Measurements from ENCODE around the gene CCDC47. TPM values are rescaled to one million over a fixed set of nuclear protein-coding genes. Genes with fewer than 3 reads are reported as not detected.
"Not testable (repeated sequence)": the region's sequence is repeated elsewhere in the genome, so short reads cannot be mapped to it uniquely, and the experiment has no call there.

Gene CCDC47
- total and polyA plus RNA-seq, 4 donors: 33.0 to 87.2 (median 62.8) TPM

DNA sequence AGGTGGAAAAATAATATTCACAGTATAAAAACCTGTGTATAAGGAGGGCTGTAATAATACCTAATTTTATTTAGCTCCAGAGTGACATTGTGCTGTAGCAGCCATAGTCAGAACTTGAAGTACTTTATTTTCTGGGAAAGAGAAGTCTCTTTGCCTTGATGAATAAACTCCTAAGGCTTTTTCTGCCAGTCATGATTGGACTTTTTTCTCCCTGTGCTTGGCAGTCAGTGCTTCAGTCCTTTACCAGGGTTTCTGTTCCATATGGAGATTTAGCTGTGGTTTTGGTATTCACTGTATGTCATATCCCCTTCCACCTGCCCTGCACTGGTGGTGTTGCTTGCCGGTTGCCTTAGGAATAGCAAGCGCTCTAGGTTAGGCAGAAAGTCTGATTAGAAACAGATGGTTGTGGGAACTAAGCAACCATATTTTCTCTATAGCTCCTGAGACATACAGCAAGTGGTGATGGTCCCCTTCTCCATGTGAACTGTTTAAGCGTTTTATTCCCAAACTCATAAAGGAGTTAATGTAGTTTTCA is 25.2 kb upstream of the CCDC47 start:
- WGBS: 95% methylated on average over 3 of the region's 3 CpGs
- Histone ChIP-seq H3K27me3 (ENCODE audit: control insufficient read depth in 4 of 4, insufficient read depth in 4 of 4, low read length in 3 of 4) (no peaks in the 10 kb centered on the region), H3K4me1 (ENCODE audit: control insufficient read depth in 4 of 4, insufficient read depth in 4 of 4, low read length in 3 of 4) (no peaks in the 10 kb centered on the region), H3K4me3 (ENCODE audit: low read depth in 1 of 3, low read length in 3 of 3) (no peak overlapping the region), H3K36me3 (ENCODE audit: control insufficient read depth in 4 of 4, insufficient read depth in 3 of 4, low read depth in 1 of 4, low read length in 3 of 4) (peaks cover 8 to 87% (median 57%) of the 10 kb centered on the region in 4 donors), H3K9me3 (ENCODE audit: control insufficient read depth in 4 of 4, low read length in 3 of 4) (no peaks in the 10 kb centered on the region), H3K9ac (ENCODE audit: low read depth in 1 of 2, low read length in 2 of 2) (no peak overlapping the region), H3K27ac (ENCODE audit: low read depth in 1 of 2, low read length in 2 of 2) (no peak overlapping the region)
- DNase-seq (ENCODE audit: low spot score): no peak
- TF ChIP-seq SP1 (IDR thresholded peaks at IDR 0.05) (no peak), NR2F2 (IDR thresholded peaks at IDR 0.05) (no peak), CTCF (IDR thresholded peaks at IDR 0.05; ENCODE audit: low read depth, low read length, missing input control) (no peak), GABPA (IDR thresholded peaks at IDR 0.05 in 1 of 2, conservative IDR thresholded peaks at IDR 0.05 in 1 of 2) (no peak), FOXA1 (IDR thresholded peaks at IDR 0.05) (no peak), EGR1 (IDR thresholded peaks at IDR 0.05; ENCODE audit: low read depth in 2 of 2) (no peak), HNF4G (IDR thresholded peaks at IDR 0.05) (no peak), JUND (IDR thresholded peaks at IDR 0.05) (no peak), FOXA2 (IDR thresholded peaks at IDR 0.05) (no peak)
- TF ChIP-seq, protein P1, sequence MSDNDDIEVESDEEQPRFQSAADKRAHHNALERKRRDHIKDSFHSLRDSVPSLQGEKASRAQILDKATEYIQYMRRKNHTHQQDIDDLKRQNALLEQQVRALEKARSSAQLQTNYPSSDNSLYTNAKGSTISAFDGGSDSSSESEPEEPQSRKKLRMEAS (IDR thresholded peaks at IDR 0.05): no peak

DNA sequence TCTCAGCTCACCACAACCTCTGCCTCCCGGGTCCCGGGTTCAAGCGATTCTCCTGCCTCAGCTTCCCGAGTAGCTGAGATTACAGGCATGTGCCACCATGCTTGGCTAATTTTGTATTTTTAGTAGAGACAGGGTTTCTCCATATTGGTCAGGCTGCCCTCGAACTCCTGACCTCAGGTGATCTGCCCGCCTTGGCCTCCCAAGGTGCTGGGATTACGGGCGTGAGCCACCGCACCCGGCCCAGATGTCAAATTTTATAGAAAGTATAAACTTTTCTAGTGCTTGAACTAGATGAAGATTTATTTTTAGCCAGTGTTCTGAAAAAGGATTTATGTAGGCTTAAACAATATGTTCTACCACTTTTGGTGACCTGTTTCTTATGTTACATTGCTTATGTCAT is 23.0 kb upstream of the CCDC47 start:
- DNase-seq (ENCODE audit: low spot score); H3K4me3 ChIP-seq (ENCODE audit: low read depth in 1 of 3, low read length in 3 of 3); H3K27me3 ChIP-seq (ENCODE audit: control insufficient read depth in 4 of 4, insufficient read depth in 4 of 4, low read length in 3 of 4); H3K9ac ChIP-seq (ENCODE audit: low read depth in 1 of 2, low read length in 2 of 2); H3K9me3 ChIP-seq (ENCODE audit: control insufficient read depth in 4 of 4, low read length in 3 of 4); H3K27ac ChIP-seq (ENCODE audit: low read depth in 1 of 2, low read length in 2 of 2); H3K4me1 ChIP-seq (ENCODE audit: control insufficient read depth in 4 of 4, insufficient read depth in 4 of 4, low read length in 3 of 4): not testable (repeated sequence)
- WGBS: 97% methylated on average over 10 of the region's 10 CpGs
- peaks cover 5 to 90% (median 65%) of the 10 kb centered on the region in 4 donors for H3K36me3 ChIP-seq (ENCODE audit: control insufficient read depth in 4 of 4, insufficient read depth in 3 of 4, low read depth in 1 of 4, low read length in 3 of 4)

DNA sequence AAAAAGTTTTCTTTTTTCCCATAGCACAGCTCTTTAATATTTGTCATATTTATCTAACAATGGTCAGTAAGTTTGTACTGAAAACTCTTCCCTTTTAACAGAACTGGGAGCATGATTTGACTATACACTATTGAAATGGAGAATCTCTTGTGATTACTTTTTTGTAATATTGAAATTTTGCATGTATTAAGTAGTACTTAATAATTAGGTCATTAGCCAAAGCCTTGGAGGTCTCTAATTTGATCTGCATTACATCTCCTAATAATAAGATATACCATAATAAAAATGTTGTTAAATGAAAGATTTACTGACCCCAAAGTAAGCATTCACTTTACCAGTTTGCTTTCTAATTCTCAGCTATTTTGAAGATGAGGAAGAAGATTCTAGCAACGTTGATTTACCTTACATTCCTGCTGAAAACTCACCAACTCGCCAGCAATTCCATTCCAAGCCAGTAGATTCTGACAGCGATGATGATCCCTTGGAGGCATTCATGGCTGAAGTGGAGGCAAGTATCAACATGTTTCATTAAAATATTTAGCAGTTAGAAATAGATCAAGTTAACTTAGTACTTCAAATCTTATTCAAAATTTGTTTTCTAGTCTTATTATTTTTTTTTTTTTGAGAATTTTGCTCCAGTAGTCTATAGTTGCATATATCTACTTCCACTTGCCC is 18.8 kb upstream of the CCDC47 start:
- no peak for DNase-seq (ENCODE audit: low spot score)
- H3K9ac ChIP-seq (ENCODE audit: low read depth in 1 of 2, low read length in 2 of 2): no peak overlapping the region
- no peaks in the 10 kb centered on the region for H3K27me3 ChIP-seq (ENCODE audit: control insufficient read depth in 4 of 4, insufficient read depth in 4 of 4, low read length in 3 of 4)
- no peaks in the 10 kb centered on the region for H3K4me1 ChIP-seq (ENCODE audit: control insufficient read depth in 4 of 4, insufficient read depth in 4 of 4, low read length in 3 of 4)
- H3K4me3 ChIP-seq (ENCODE audit: low read depth in 1 of 3, low read length in 3 of 3): no peak overlapping the region
- WGBS: 89% methylated on average over 3 of the region's 3 CpGs
- no peak overlapping the region for H3K27ac ChIP-seq (ENCODE audit: low read depth in 1 of 2, low read length in 2 of 2)
- peaks cover 9 to 70% (median 58%) of the 10 kb centered on the region in 4 donors for H3K36me3 ChIP-seq (ENCODE audit: control insufficient read depth in 4 of 4, insufficient read depth in 3 of 4, low read depth in 1 of 4, low read length in 3 of 4)
- H3K9me3 ChIP-seq (ENCODE audit: control insufficient read depth in 4 of 4, low read length in 3 of 4): no peaks in the 10 kb centered on the region
- no peak for TF ChIP-seq EGR1 (IDR thresholded peaks at IDR 0.05; ENCODE audit: low read depth in 2 of 2)
- no peak for TF ChIP-seq RXRA (IDR thresholded peaks at IDR 0.05)
- no peak for TF ChIP-seq ZBTB33 (IDR thresholded peaks at IDR 0.05)
- TF ChIP-seq GABPA (IDR thresholded peaks at IDR 0.05 in 1 of 2, conservative IDR thresholded peaks at IDR 0.05 in 1 of 2): no peak
- TF ChIP-seq, protein P1 (IDR thresholded peaks at IDR 0.05): no peak
- TF ChIP-seq HNF4A (conservative IDR thresholded peaks at IDR 0.05): no peak
- TF ChIP-seq ATF3 (IDR thresholded peaks at IDR 0.05): no peak
- no peak for TF ChIP-seq FOXA2 (IDR thresholded peaks at IDR 0.05)
- TF ChIP-seq SP1 (IDR thresholded peaks at IDR 0.05): no peak
- TF ChIP-seq FOXA1 (IDR thresholded peaks at IDR 0.05): no peak
- TF ChIP-seq, protein P2, sequence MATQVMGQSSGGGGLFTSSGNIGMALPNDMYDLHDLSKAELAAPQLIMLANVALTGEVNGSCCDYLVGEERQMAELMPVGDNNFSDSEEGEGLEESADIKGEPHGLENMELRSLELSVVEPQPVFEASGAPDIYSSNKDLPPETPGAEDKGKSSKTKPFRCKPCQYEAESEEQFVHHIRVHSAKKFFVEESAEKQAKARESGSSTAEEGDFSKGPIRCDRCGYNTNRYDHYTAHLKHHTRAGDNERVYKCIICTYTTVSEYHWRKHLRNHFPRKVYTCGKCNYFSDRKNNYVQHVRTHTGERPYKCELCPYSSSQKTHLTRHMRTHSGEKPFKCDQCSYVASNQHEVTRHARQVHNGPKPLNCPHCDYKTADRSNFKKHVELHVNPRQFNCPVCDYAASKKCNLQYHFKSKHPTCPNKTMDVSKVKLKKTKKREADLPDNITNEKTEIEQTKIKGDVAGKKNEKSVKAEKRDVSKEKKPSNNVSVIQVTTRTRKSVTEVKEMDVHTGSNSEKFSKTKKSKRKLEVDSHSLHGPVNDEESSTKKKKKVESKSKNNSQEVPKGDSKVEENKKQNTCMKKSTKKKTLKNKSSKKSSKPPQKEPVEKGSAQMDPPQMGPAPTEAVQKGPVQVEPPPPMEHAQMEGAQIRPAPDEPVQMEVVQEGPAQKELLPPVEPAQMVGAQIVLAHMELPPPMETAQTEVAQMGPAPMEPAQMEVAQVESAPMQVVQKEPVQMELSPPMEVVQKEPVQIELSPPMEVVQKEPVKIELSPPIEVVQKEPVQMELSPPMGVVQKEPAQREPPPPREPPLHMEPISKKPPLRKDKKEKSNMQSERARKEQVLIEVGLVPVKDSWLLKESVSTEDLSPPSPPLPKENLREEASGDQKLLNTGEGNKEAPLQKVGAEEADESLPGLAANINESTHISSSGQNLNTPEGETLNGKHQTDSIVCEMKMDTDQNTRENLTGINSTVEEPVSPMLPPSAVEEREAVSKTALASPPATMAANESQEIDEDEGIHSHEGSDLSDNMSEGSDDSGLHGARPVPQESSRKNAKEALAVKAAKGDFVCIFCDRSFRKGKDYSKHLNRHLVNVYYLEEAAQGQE (IDR thresholded peaks at IDR 0.05): no peak
- TF ChIP-seq CTCF (IDR thresholded peaks at IDR 0.05; ENCODE audit: low read depth, low read length, missing input control): no peak

Measured in liver (tissue), 9 donors.